HEK293 (cell line): ENCODE measurements around the gene CAMK2B.

Experiments
- CTCF ChIA-PET: fragments of 350-600 bp; formaldehyde crosslinking; extraction: SDS; loops from one replicate; lab custom pipeline; 2021; ENCODE audit warnings: antibody characterized with exemption; lab: Yijun Ruan, JAX
- POLR2A ChIA-PET: fragments of 300-600 bp; formaldehyde crosslinking; extraction: SDS; loops from one replicate; lab custom pipeline; 2020; ENCODE audit warnings: antibody characterized with exemption, inconsistent platforms; lab: Yijun Ruan, JAX
- H3K27ac ChIP-seq: fragments of 200-500 bp; sonication (Bioruptor generic); 2 replicates; pipeline ENCODE4 v1.5.1; 2014; ENCODE audit warnings: low read depth, low read length, control low read depth, inconsistent platforms; ENCODE audit errors: extremely low read depth
- H3K36me3 ChIP-seq, 2 experiments: fragments of 200-500 bp in 1 of 2; sonication (Bioruptor generic) in 1 of 2; 1 replicate in 1 of 2; 2 replicates in 1 of 2; pipeline ENCODE4 v1.5.1; 2014 to 2017; ENCODE audit warnings: inconsistent platforms in 2 of 2, low read length in 2 of 2; ENCODE audit not compliant: control insufficient read depth in 2 of 2, insufficient read depth in 1 of 2
- H3K4me1 ChIP-seq: fragments of 200-500 bp; sonication (Bioruptor generic); 2 replicates; pipeline ENCODE4 v1.5.1; 2014; ENCODE audit warnings: mild to moderate bottlenecking, low read length, inconsistent platforms; ENCODE audit not compliant: control insufficient read depth, insufficient read depth
- H3K4me3 ChIP-seq: 2 replicates; pipeline ENCODE4 v1.5.1; 2011; ENCODE audit warnings: low read depth, mild to moderate bottlenecking, control low read depth, low read length, moderate library complexity
- H3K9me3 ChIP-seq: fragments of 200-500 bp; sonication (Bioruptor generic); 2 replicates; pipeline ENCODE4 v1.5.1; 2014; ENCODE audit warnings: low read depth, low read length, inconsistent platforms; ENCODE audit not compliant: control insufficient read depth, insufficient read depth
- BCL11A ChIP-seq: fragments of 450-650 bp; formaldehyde crosslinking; IDR thresholded peaks from 2 replicates; pipeline ENCODE4 v1.5.1; 2016; ENCODE audit warnings: low read depth, missing biosample characterization, missing genetic modification characterization
- BCL6B ChIP-seq: fragments of 450-650 bp; formaldehyde crosslinking; IDR thresholded peaks from 2 replicates; pipeline ENCODE4 v1.5.1; 2017; ENCODE audit warnings: missing biosample characterization, missing genetic modification characterization
- EGR2 ChIP-seq: fragments of 450-650 bp; formaldehyde crosslinking; IDR thresholded peaks from 2 replicates; pipeline ENCODE4 v1.5.1; 2016; ENCODE audit warnings: low read depth, missing biosample characterization, missing genetic modification characterization
- GLI2 ChIP-seq: fragments of 450-650 bp; formaldehyde crosslinking; IDR thresholded peaks from 2 replicates; pipeline ENCODE4; 2017; ENCODE audit warnings: missing biosample characterization, missing genetic modification characterization, low read depth, borderline replicate concordance
- HOXC10 ChIP-seq: sonication (generic); formaldehyde crosslinking; IDR thresholded peaks from 2 replicates; pipeline ENCODE4 v1.8.1; 2023; ENCODE audit warnings: mild to moderate bottlenecking, missing genetic modification reagents
- KLF7 ChIP-seq: fragments of 450-650 bp; formaldehyde crosslinking; IDR thresholded peaks from 2 replicates; pipeline ENCODE4 v1.5.1; 2016; ENCODE audit warnings: missing biosample characterization, missing genetic modification characterization, borderline replicate concordance
- KLF8 ChIP-seq: fragments of 450-650 bp; formaldehyde crosslinking; IDR thresholded peaks from 2 replicates; pipeline ENCODE4 v1.5.1; 2016; ENCODE audit warnings: missing biosample characterization, missing genetic modification characterization
- OSR2 ChIP-seq: fragments of 450-650 bp; formaldehyde crosslinking; IDR thresholded peaks from 2 replicates; pipeline ENCODE4 v1.5.1; 2016; ENCODE audit warnings: missing biosample characterization, missing genetic modification characterization
- PRDM10 ChIP-seq: fragments of 450-650 bp; formaldehyde crosslinking; IDR thresholded peaks from 2 replicates; pipeline ENCODE4 v1.5.1; 2016; ENCODE audit warnings: missing biosample characterization, missing genetic modification characterization
- SCRT2 ChIP-seq: fragments of 450-650 bp; formaldehyde crosslinking; IDR thresholded peaks from 2 replicates; pipeline ENCODE4 v1.5.1; 2016; ENCODE audit warnings: missing biosample characterization, missing genetic modification characterization
- ZFHX2 ChIP-seq: fragments of 450-650 bp; formaldehyde crosslinking; conservative IDR thresholded peaks from 2 replicates; pipeline ENCODE4 v1.5.1; 2016; ENCODE audit warnings: missing biosample characterization, missing genetic modification characterization
- ZIC2 ChIP-seq: fragments of 450-650 bp; formaldehyde crosslinking; IDR thresholded peaks from 2 replicates; pipeline ENCODE4 v1.5.1; 2016; ENCODE audit warnings: missing biosample characterization, missing genetic modification characterization
- ZNF10 ChIP-seq: fragments of 450-650 bp; formaldehyde crosslinking; IDR thresholded peaks from 2 replicates; pipeline ENCODE4 v1.5.1; 2017; ENCODE audit warnings: missing biosample characterization, missing genetic modification characterization
- ZNF175 ChIP-seq: fragments of 450-650 bp; formaldehyde crosslinking; IDR thresholded peaks from 2 replicates; pipeline ENCODE4 v1.5.1; 2016; ENCODE audit warnings: missing biosample characterization, missing genetic modification characterization
- ZNF2 ChIP-seq: fragments of 450-650 bp; formaldehyde crosslinking; IDR thresholded peaks from 2 replicates; pipeline ENCODE4 v1.5.1; 2016; ENCODE audit warnings: missing biosample characterization, missing genetic modification characterization
- ZNF37A ChIP-seq: fragments of 450-650 bp; IDR thresholded peaks from 2 replicates; pipeline ENCODE4 v1.5.1; 2018; ENCODE audit warnings: missing biosample characterization, missing genetic modification characterization
- ZNF433 ChIP-seq: fragments of 450-650 bp; formaldehyde crosslinking; IDR thresholded peaks from 2 replicates; pipeline ENCODE4 v1.5.1; 2016; ENCODE audit warnings: missing biosample characterization, missing genetic modification characterization, low read depth
- ZNF658 ChIP-seq: fragments of 450-650 bp; formaldehyde crosslinking; IDR thresholded peaks from 2 replicates; pipeline ENCODE4; 2016; ENCODE audit warnings: missing biosample characterization, missing genetic modification characterization
- ZNF768 ChIP-seq: fragments of 450-650 bp; formaldehyde crosslinking; IDR thresholded peaks from 2 replicates; pipeline ENCODE4 v1.5.1; 2018; ENCODE audit warnings: missing biosample characterization, mild to moderate bottlenecking, missing genetic modification characterization

The CAMK2B gene

GRCh38 chr7:44333911-44334733 is 8.7 kb upstream of the CAMK2B start:
- Histone ChIP-seq H3K36me3 (no peaks in the 10 kb centered on the region), H3K9me3 (no peaks in the 10 kb centered on the region), H3K27ac (no peak overlapping the region), H3K4me3 (no peak overlapping the region), H3K4me1 (no peaks in the 10 kb centered on the region)
- CTCF ChIA-PET: no interaction called here
- TF ChIP-seq ZIC2 (0 out of 2 replicates have a peak, but pooled peaks have one; percentile 5), ZNF768 (tag by site-specific recombination) (peak; percentile 42; the same call in 1 of the 2 replicates), ZNF2 (tag by site-specific recombination) (no peak), ZNF433 (tag by site-specific recombination) (no peak), EGR2 (peak; percentile 97), PRDM10 (tag by site-specific recombination) (no peak), SCRT2 (tag by site-specific recombination) (0 out of 2 replicates have a peak, but pooled peaks have one; percentile 16), ZFHX2 (tag by site-specific recombination) (peak; percentile 99)
- POLR2A ChIA-PET: no interaction called here

- TF ChIP-seq KLF8 (tag by site-specific recombination) (no peak), ZNF658 (tag by site-specific recombination) (no peak)
Measured at GRCh38 chr7:44331682-44332081, 6.3 kb upstream of the CAMK2B start.

GRCh38 chr7:44330331-44330730 is 4.9 kb upstream of the CAMK2B start:
- Histone ChIP-seq H3K9me3 (no peaks in the 10 kb centered on the region), H3K36me3 (no peaks in the 10 kb centered on the region), H3K4me3 (no peak overlapping the region), H3K4me1 (no peaks in the 10 kb centered on the region), H3K27ac (no peak overlapping the region)
- ChIA-PET POLR2A (no interaction called here), CTCF (no interaction called here)
- no peak for TF ChIP-seq OSR2
- no peak for TF ChIP-seq KLF7 (tag by site-specific recombination)
- TF ChIP-seq ZNF10: no peak
- TF ChIP-seq HOXC10 (CRISPR knock-in tag): no peak
- no peak for TF ChIP-seq GLI2 (tag by site-specific recombination)

More at GRCh38 chr7:44331682-44332081, 6.3 kb upstream of the CAMK2B start:
- Histone ChIP-seq H3K27ac (no peak overlapping the region), H3K9me3 (no peaks in the 10 kb centered on the region), H3K4me1 (no peaks in the 10 kb centered on the region), H3K4me3 (no peak overlapping the region), H3K36me3 (no peaks in the 10 kb centered on the region)
- ChIA-PET CTCF (no interaction called here), POLR2A (no interaction called here)

- H3K27ac ChIP-seq: no peak overlapping the region
- H3K9me3 ChIP-seq: no peaks in the 10 kb centered on the region
- CTCF ChIA-PET: no interaction called here
- H3K4me1 ChIP-seq: no peaks in the 10 kb centered on the region
- no peaks in the 10 kb centered on the region for H3K36me3 ChIP-seq
- POLR2A ChIA-PET: no interaction called here
- no peak overlapping the region for H3K4me3 ChIP-seq
- TF ChIP-seq BCL11A (tag by site-specific recombination) (no peak), ZNF175 (no peak), BCL6B (tag by site-specific recombination) (no peak), PRDM10 (tag by site-specific recombination) (no peak), ZNF37A (tag by site-specific recombination) (no peak)
Measured at GRCh38 chr7:44329888-44330287, 4.5 kb upstream of the CAMK2B start.
